CD4-positive, alpha-beta T cell treated with Interleukin-17A for 4 hours (primary cell): ENCODE results near the gene GPS2.
"Not testable (repeated sequence)": the region's sequence is repeated elsewhere in the genome, so short reads cannot be mapped to it uniquely, and the experiment has no call there.

Experiments
- DNase-seq: peaks from one replicate; pipeline ENCODE4 v3.0.0-alpha.2; 2020; ENCODE audit warnings: mixed read lengths

The GPS2 gene

GRCh38 chr17:7314719-7315569, at the start of gene GPS2:
GPS2 (minus strand) TSS chr17:7315360; CDS start chr17:7315052, 308 bp downstream.
- peak; percentile 94 for DNase-seq

GRCh38 chr17:7363311-7363710, 48.2 kb upstream of the GPS2 start:
- no peak for DNase-seq

- no peak for DNase-seq
Observed at GRCh38 chr17:7361906-7362305, 46.7 kb upstream of the GPS2 start.

GRCh38 chr17:7357381-7357780, 42.2 kb upstream of the GPS2 start:
- DNase-seq = no peak

- DNase-seq = no peak
Observed at GRCh38 chr17:7356756-7357155, 41.6 kb upstream of the GPS2 start.

- peak; percentile 92 for DNase-seq
Observed at GRCh38 chr17:7356072-7356549, 41.0 kb upstream of the GPS2 start.

GRCh38 chr17:7355573-7355972, 40.4 kb upstream of the GPS2 start:
- DNase-seq = no peak

GRCh38 chr17:7355053-7355452, 39.9 kb upstream of the GPS2 start, which contains the start of gene TMEM95:
TMEM95 (plus strand) TSS chr17:7355156; CDS start chr17:7355205, 49 bp downstream.
- DNase-seq = no peak

GRCh38 chr17:7354262-7354843, 39.2 kb upstream of the GPS2 start:
- peak; percentile 35 for DNase-seq

- no peak for DNase-seq
Observed at GRCh38 chr17:7352910-7353635, 37.9 kb upstream of the GPS2 start.

- peak; percentile 26 for DNase-seq
Observed at GRCh38 chr17:7352503-7352889, 37.3 kb upstream of the GPS2 start.

- DNase-seq = peak; percentile 85
Observed at GRCh38 chr17:7351665-7352502, 36.7 kb upstream of the GPS2 start, which contains the start of gene KCTD11. KCTD11 (plus strand) TSS chr17:7352162.

- DNase-seq = no peak
Observed at GRCh38 chr17:7348478-7349242, 33.5 kb upstream of the GPS2 start.

GRCh38 chr17:7347630-7348477, 32.7 kb upstream of the GPS2 start:
- no peak for DNase-seq

GRCh38 chr17:7346761-7347614, 31.8 kb upstream of the GPS2 start:
- no peak for DNase-seq

GRCh38 chr17:7343250-7343649, 28.1 kb upstream of the GPS2 start:
- DNase-seq = no peak

- DNase-seq = no peak
Observed at GRCh38 chr17:7341842-7342241, 26.7 kb upstream of the GPS2 start.

GRCh38 chr17:7340179-7340578, 25.0 kb upstream of the GPS2 start:
- no peak for DNase-seq

GRCh38 chr17:7337600-7337999, 22.4 kb upstream of the GPS2 start:
- DNase-seq = not testable (repeated sequence)
